Forelimb muscle (tissue), 1 donor: Measurements from ENCODE around the gene CHCHD4. TPM values are rescaled to one million over a fixed set of nuclear protein-coding genes. Genes with fewer than 3 reads are reported as not detected.
A peak's percentile ranks its signal among the peaks of the same experiment; 100 is the strongest.

ENCODE experiments used
- DNase-seq: peaks from one replicate; pipeline ENCODE4 v3.0.0-alpha.2; 2013; ENCODE audit warnings: low read depth
- polyA plus RNA-seq: library from polyadenylated mRNA; unstranded; fragments of 120-200 nt; gene quantifications from one replicate; pipeline ENCODE4 v1.2.1, GENCODE V29; 2013; ENCODE audit not compliant: insufficient read length

The CHCHD4 gene
- polyA plus RNA-seq, 1 donor, result 14.5 TPM

GRCh38 chr3:14150078-14150477, 25.4 kb upstream of the CHCHD4 start:
- DNase-seq, result no peak

GRCh38 chr3:14148041-14148985, 23.6 kb upstream of the CHCHD4 start:
- no peak for DNase-seq

GRCh38 chr3:14147617-14148016, 22.9 kb upstream of the CHCHD4 start:
- DNase-seq, result no peak

- DNase-seq, result no peak
These were observed 22.4 kb upstream of the CHCHD4 start for GRCh38 chr3:14147066-14147435.

- no peak for DNase-seq
These were observed 21.9 kb upstream of the CHCHD4 start for GRCh38 chr3:14146381-14147065.

- no peak for DNase-seq
These were observed 21.2 kb upstream of the CHCHD4 start for GRCh38 chr3:14145670-14146380.

GRCh38 chr3:14145236-14145635, 20.6 kb upstream of the CHCHD4 start:
- DNase-seq, result no peak

GRCh38 chr3:14144423-14145075, 19.9 kb upstream of the CHCHD4 start:
- peak; percentile 96 for DNase-seq

- no peak for DNase-seq
These were observed 18.9 kb upstream of the CHCHD4 start for GRCh38 chr3:14143271-14144225.

- no peak for DNase-seq
These were observed 18.0 kb upstream of the CHCHD4 start for GRCh38 chr3:14142567-14143270.

- DNase-seq, result no peak
These were observed 17.1 kb upstream of the CHCHD4 start for GRCh38 chr3:14141602-14142341.

GRCh38 chr3:14141144-14141543, 16.5 kb upstream of the CHCHD4 start:
- DNase-seq, result no peak

- DNase-seq, result no peak
These were observed 16.0 kb upstream of the CHCHD4 start for GRCh38 chr3:14140668-14141067.

- no peak for DNase-seq
These were observed 15.1 kb upstream of the CHCHD4 start for GRCh38 chr3:14139771-14140170.

GRCh38 chr3:14138878-14139655, 14.4 kb upstream of the CHCHD4 start:
- no peak for DNase-seq

- DNase-seq, result no peak
These were observed 13.6 kb upstream of the CHCHD4 start for GRCh38 chr3:14138109-14138877.

- no peak for DNase-seq
These were observed 12.8 kb upstream of the CHCHD4 start for GRCh38 chr3:14137445-14137844.

GRCh38 chr3:14137004-14137403, 12.3 kb upstream of the CHCHD4 start:
- DNase-seq, result no peak
